ENCODE results near the gene BIN1.

DNA sequence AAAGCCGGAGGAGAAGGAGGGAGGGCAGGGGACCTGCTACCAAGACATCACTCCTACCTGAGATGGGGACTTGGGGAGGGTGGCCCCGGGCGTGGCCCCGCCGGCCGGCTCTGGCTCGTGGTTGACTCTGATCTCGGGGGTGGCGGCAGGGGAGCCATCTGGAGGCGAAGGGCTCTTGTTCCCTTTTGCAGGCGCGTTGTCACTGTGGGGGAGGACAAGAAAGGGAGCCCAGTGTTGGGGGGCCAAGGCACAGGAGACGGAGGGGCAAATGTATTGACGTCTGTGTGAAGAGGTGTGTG, 48.1 kb downstream of the BIN1 start:
- TF ChIP-seq, protein P1, sequence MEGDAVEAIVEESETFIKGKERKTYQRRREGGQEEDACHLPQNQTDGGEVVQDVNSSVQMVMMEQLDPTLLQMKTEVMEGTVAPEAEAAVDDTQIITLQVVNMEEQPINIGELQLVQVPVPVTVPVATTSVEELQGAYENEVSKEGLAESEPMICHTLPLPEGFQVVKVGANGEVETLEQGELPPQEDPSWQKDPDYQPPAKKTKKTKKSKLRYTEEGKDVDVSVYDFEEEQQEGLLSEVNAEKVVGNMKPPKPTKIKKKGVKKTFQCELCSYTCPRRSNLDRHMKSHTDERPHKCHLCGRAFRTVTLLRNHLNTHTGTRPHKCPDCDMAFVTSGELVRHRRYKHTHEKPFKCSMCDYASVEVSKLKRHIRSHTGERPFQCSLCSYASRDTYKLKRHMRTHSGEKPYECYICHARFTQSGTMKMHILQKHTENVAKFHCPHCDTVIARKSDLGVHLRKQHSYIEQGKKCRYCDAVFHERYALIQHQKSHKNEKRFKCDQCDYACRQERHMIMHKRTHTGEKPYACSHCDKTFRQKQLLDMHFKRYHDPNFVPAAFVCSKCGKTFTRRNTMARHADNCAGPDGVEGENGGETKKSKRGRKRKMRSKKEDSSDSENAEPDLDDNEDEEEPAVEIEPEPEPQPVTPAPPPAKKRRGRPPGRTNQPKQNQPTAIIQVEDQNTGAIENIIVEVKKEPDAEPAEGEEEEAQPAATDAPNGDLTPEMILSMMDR (IDR thresholded peaks at IDR 0.05), result no peak
- TF ChIP-seq POLR2A (IDR thresholded peaks at IDR 0.05), result no peak
